ENCODE results near the gene ATP5IF1. TPM values are rescaled to one million over a fixed set of nuclear protein-coding genes. Genes with fewer than 3 reads are reported as not detected.

Gene ATP5IF1
- polyA plus RNA-seq, 1 of the 3 experiments (the other 2 are of a cell fraction) = 594 TPM

DNA sequence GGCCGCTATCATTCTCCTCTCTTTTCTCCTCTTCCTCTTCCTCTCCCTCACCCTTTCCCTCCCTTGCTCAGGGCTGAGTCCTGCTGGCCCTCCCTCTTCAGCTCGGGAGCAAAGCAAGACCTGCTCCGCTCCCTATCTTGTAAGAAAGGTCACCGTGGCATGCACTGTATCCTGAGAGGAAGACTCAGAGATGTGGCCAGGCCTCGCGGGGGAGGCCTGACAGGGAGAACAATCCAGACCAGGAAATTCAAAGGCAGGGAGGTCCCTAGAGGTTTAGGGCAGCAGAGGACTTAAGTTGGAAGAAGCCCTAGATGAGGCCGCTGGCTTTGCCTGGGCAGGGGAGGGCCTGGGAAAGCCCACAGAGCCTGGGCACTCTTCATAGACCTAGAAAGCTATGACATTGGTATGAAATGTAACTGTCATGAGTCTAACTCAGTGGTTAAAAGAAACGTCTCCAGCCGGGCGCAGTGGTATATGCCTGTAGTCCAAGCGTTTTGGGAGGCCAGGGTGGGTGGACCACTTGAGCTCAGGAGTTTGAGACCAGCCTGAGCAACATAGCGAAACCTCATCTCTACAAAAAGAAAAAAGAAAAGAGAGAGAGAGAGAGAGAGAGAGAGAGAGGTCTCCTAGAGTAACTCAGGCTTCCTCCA is 44.8 kb upstream of the ATP5IF1 start:
- H3K79me2 ChIP-seq (ENCODE audit: insufficient read depth) = no peaks in the 10 kb centered on the region
- H2AFZ ChIP-seq (ENCODE audit: low read depth) = peak overlapping the region; percentile 21
- no peaks in the 10 kb centered on the region for H3K4me1 ChIP-seq (ENCODE audit: control insufficient read depth in 1 of 2, insufficient read depth in 2 of 2, low read depth in 1 of 2, low read length in 1 of 2)
- POLR2A ChIA-PET = no interaction called here
- CTCF ChIA-PET = interaction anchor here (2.6 kb wide), 1 partner anchor 100 kb away, joined by 7 read pairs; no protein-coding TSS in a partner anchor
- no peaks in the 10 kb centered on the region for H3K9me3 ChIP-seq
- no peak overlapping the region for H3K4me2 ChIP-seq
- H3K9me2 ChIP-seq = no peaks in the 10 kb centered on the region
- no peaks in the 10 kb centered on the region for H4K20me1 ChIP-seq (ENCODE audit: insufficient read depth)
- WGBS (ENCODE audit: low lambda C conversion rate) = 90% methylated on average over 12 of the region's 12 CpGs
- no peaks in the 10 kb centered on the region for H3F3A ChIP-seq (replicated peaks; ENCODE audit: insufficient read depth)
- no peaks in the 10 kb centered on the region for H3K27me3 ChIP-seq (ENCODE audit: insufficient read depth)
- no peak for DNase-seq
- H3K36me3 ChIP-seq (replicated peaks in 1 of 2; ENCODE audit: control insufficient read depth in 1 of 2, insufficient read depth in 2 of 2, low read length in 1 of 2) = no peaks in the 10 kb centered on the region
- TF ChIP-seq, protein P1, sequence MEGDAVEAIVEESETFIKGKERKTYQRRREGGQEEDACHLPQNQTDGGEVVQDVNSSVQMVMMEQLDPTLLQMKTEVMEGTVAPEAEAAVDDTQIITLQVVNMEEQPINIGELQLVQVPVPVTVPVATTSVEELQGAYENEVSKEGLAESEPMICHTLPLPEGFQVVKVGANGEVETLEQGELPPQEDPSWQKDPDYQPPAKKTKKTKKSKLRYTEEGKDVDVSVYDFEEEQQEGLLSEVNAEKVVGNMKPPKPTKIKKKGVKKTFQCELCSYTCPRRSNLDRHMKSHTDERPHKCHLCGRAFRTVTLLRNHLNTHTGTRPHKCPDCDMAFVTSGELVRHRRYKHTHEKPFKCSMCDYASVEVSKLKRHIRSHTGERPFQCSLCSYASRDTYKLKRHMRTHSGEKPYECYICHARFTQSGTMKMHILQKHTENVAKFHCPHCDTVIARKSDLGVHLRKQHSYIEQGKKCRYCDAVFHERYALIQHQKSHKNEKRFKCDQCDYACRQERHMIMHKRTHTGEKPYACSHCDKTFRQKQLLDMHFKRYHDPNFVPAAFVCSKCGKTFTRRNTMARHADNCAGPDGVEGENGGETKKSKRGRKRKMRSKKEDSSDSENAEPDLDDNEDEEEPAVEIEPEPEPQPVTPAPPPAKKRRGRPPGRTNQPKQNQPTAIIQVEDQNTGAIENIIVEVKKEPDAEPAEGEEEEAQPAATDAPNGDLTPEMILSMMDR (IDR thresholded peaks at IDR 0.05) = no peak
- TF ChIP-seq, protein P2, sequence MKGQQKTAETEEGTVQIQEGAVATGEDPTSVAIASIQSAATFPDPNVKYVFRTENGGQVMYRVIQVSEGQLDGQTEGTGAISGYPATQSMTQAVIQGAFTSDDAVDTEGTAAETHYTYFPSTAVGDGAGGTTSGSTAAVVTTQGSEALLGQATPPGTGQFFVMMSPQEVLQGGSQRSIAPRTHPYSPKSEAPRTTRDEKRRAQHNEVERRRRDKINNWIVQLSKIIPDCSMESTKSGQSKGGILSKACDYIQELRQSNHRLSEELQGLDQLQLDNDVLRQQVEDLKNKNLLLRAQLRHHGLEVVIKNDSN (IDR thresholded peaks at IDR 0.05; ENCODE audit: borderline replicate concordance, low read depth) = no peak
- TF ChIP-seq, protein P3, sequence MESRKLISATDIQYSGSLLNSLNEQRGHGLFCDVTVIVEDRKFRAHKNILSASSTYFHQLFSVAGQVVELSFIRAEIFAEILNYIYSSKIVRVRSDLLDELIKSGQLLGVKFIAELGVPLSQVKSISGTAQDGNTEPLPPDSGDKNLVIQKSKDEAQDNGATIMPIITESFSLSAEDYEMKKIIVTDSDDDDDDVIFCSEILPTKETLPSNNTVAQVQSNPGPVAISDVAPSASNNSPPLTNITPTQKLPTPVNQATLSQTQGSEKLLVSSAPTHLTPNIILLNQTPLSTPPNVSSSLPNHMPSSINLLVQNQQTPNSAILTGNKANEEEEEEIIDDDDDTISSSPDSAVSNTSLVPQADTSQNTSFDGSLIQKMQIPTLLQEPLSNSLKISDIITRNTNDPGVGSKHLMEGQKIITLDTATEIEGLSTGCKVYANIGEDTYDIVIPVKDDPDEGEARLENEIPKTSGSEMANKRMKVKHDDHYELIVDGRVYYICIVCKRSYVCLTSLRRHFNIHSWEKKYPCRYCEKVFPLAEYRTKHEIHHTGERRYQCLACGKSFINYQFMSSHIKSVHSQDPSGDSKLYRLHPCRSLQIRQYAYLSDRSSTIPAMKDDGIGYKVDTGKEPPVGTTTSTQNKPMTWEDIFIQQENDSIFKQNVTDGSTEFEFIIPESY (IDR thresholded peaks at IDR 0.05; ENCODE audit: borderline replicate concordance, low read depth) = no peak
- TF ChIP-seq GABPA (IDR thresholded peaks at IDR 0.05; ENCODE audit: low read depth) (no peak), TAF1 (IDR thresholded peaks at IDR 0.05; ENCODE audit: borderline replicate concordance, low read depth, low read length) (no peak), POLR2AphosphoS5 (IDR thresholded peaks at IDR 0.05; ENCODE audit: low read depth, low read length) (no peak), SMC3 (IDR thresholded peaks at IDR 0.05; ENCODE audit: low read depth, low read length) (no peak), RCOR1 (IDR thresholded peaks at IDR 0.05; ENCODE audit: low read length) (no peak), ELF1 (IDR thresholded peaks at IDR 0.05) (no peak), RAD21 (IDR thresholded peaks at IDR 0.05; ENCODE audit: low read length) (no peak), NRF1 (IDR thresholded peaks at IDR 0.05; ENCODE audit: low read depth, low read length) (no peak)
- no peak overlapping the region for H3K4me3 ChIP-seq (ENCODE audit: low read depth in 2 of 2, low read length in 1 of 2)
- no peak overlapping the region for H3K9ac ChIP-seq
- H3K27ac ChIP-seq (ENCODE audit: low read depth in 2 of 2, low read length in 1 of 2) = no peak overlapping the region

DNA sequence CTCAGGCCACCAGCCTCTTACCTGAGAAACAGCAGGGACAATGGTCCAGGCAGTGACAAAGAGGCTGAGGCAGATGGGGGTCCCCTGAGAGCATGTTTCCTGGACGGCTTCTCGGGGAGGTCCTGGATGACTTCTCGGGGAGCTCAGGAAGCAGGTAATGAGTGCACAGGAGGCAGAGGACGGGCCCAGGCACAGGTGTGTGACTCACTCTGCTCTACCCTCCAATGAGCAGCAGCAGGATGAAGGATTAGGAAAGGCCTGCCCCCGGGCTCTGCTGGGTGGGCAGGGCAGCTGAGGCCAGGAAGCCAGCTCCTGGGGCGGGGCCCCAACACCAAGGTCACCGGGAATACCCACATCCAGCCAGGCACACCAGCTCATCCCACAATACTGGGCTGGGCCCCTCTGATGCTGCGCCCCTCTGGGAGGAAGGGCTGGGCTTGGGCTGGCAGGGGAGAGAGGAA is 42.2 kb upstream of the ATP5IF1 start:
- H4K20me1 ChIP-seq (ENCODE audit: insufficient read depth) = no peaks in the 10 kb centered on the region
- no peaks in the 10 kb centered on the region for H3F3A ChIP-seq (replicated peaks; ENCODE audit: insufficient read depth)
- CTCF ChIA-PET = interaction anchor here (0.8 to 1.5 kb wide), 3 partner anchors 16 to 335 kb away, joined by 3 to 4 read pairs (median 3); no protein-coding TSS in a partner anchor
- POLR2A ChIA-PET = no interaction called here
- H3K79me2 ChIP-seq (ENCODE audit: insufficient read depth) = no peaks in the 10 kb centered on the region
- H3K9me3 ChIP-seq = no peaks in the 10 kb centered on the region
- H3K36me3 ChIP-seq (replicated peaks in 1 of 2; ENCODE audit: control insufficient read depth in 1 of 2, insufficient read depth in 2 of 2, low read length in 1 of 2) = peaks cover 2 to 10% of the 10 kb centered on the region in 2 experiments
- no peak overlapping the region for H2AFZ ChIP-seq (ENCODE audit: low read depth)
- no peaks in the 10 kb centered on the region for H3K27me3 ChIP-seq (ENCODE audit: insufficient read depth)
- H3K4me3 ChIP-seq (ENCODE audit: low read depth in 2 of 2, low read length in 1 of 2) = no peak overlapping the region
- no peak for DNase-seq
- no peak overlapping the region for H3K4me2 ChIP-seq
- H3K9ac ChIP-seq = no peak overlapping the region
- no peaks in the 10 kb centered on the region for H3K9me2 ChIP-seq
- no peaks in the 10 kb centered on the region for H3K4me1 ChIP-seq (ENCODE audit: control insufficient read depth in 1 of 2, insufficient read depth in 2 of 2, low read depth in 1 of 2, low read length in 1 of 2)
- no peak overlapping the region for H3K27ac ChIP-seq (ENCODE audit: low read depth in 2 of 2, low read length in 1 of 2)
- 93% methylated on average over 2 of the region's 8 CpGs for WGBS (ENCODE audit: low lambda C conversion rate)
- TF ChIP-seq JUND (IDR thresholded peaks at IDR 0.05) (no peak), FOSL2 (IDR thresholded peaks at IDR 0.05; ENCODE audit: borderline replicate concordance, low read depth) (no peak), SMC3 (IDR thresholded peaks at IDR 0.05; ENCODE audit: low read depth, low read length) (no peak), NFIC (IDR thresholded peaks at IDR 0.05; ENCODE audit: borderline replicate concordance) (no peak), NRF1 (IDR thresholded peaks at IDR 0.05; ENCODE audit: low read depth, low read length) (no peak), RAD21 (IDR thresholded peaks at IDR 0.05; ENCODE audit: low read length) (no peak), FOXJ3 (CRISPR knock-in tag; IDR thresholded peaks at IDR 0.05) (no peak), FOXM1 (IDR thresholded peaks at IDR 0.05; ENCODE audit: low read depth) (no peak)
- TF ChIP-seq, protein P3 (IDR thresholded peaks at IDR 0.05; ENCODE audit: borderline replicate concordance, low read depth) = no peak
- TF ChIP-seq, protein P1 (IDR thresholded peaks at IDR 0.05) = no peak

Data from SK-N-SH (cell line).